D721Med (cell line): Measurements from ENCODE around the gene SESTD1.
A peak's percentile ranks its signal among the peaks of the same experiment; 100 is the strongest.

Experiments
- DNase-seq: peaks from one replicate; pipeline ENCODE4 v3.0.0; 2011; ENCODE audit warnings: low spot score; ENCODE audit not compliant: insufficient read length
- FAIRE-seq: peaks from 2 replicates; lab custom pipeline; 2011; peaks lifted over from hg19 to GRCh38; lab: Jason Lieb, UNC
- TF ChIP-seq, protein P1 (sequence below): IDR thresholded peaks from 2 replicates; pipeline ENCODE4 v1.5.1; 2012; ENCODE audit warnings: mild to moderate bottlenecking, control low read depth; ENCODE audit not compliant: insufficient read depth; ENCODE audit errors: missing control alignments

Gene SESTD1

DNA sequence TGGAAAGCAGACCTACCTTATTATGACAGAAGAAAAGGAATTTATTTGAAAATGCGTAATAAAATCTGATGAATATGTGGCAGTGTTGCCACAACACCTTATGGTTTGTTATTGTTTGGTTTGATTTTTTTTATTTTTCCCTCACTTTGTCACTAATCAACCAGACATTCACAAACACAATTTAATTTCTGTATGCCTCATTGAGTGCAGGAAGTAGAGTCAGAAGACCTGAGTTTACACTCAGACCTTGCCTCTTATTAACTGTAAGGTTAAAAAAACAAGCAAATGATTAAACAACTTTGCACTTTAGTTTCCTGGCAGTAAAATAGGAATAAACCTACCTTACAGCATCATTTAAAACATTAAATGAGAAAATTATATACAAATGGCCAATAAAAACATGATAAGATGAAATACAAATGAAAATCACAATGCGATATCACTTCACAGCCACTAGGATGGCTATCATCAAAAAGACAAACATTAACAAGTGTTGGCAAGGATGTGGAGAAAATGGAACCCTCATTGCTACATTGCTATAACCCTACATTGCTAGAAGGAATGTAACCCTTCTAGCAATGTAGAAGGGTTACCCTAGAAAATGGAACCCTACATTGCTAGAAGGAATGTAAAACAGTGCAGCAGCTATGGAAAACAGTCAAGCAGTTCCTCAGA is 3.3 kb downstream of the SESTD1 start:
- FAIRE-seq (peak; percentile 6), DNase-seq (no peak)
- TF ChIP-seq, protein P1, sequence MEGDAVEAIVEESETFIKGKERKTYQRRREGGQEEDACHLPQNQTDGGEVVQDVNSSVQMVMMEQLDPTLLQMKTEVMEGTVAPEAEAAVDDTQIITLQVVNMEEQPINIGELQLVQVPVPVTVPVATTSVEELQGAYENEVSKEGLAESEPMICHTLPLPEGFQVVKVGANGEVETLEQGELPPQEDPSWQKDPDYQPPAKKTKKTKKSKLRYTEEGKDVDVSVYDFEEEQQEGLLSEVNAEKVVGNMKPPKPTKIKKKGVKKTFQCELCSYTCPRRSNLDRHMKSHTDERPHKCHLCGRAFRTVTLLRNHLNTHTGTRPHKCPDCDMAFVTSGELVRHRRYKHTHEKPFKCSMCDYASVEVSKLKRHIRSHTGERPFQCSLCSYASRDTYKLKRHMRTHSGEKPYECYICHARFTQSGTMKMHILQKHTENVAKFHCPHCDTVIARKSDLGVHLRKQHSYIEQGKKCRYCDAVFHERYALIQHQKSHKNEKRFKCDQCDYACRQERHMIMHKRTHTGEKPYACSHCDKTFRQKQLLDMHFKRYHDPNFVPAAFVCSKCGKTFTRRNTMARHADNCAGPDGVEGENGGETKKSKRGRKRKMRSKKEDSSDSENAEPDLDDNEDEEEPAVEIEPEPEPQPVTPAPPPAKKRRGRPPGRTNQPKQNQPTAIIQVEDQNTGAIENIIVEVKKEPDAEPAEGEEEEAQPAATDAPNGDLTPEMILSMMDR = no peak

GRCh38 chr2:179260224-179260623 is 4.4 kb downstream of the SESTD1 start:
- no peak for FAIRE-seq
- TF ChIP-seq, protein P1 = no peak

DNA sequence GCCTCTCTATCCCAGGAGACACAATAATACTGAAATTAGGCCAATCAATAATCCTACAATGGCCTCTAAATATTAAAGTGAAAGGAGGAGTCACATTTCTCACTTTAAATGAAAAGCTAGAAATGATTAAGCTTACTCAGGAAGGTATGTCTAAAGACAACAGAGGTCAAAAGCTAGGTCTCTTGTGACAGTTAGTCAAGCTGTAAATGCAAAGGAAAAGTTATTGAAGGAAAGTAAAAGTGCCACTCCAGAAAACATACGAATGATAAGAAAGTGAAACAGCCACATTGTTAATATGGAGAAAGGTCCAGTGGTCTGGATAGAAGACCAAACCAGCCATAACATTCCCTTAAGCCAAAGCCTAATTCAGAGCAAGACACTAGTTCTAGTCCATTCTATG is 9.5 kb downstream of the SESTD1 start:
- FAIRE-seq = no peak
- DNase-seq = no peak
- TF ChIP-seq, protein P1 = no peak

More at GRCh38 chr2:179260224-179260623, 4.4 kb downstream of the SESTD1 start:
- no peak for DNase-seq

- TF ChIP-seq, protein P1 = no peak
- DNase-seq (no peak), FAIRE-seq (no peak)
Observed at GRCh38 chr2:179253226-179253625, 11.4 kb downstream of the SESTD1 start.

- no peak for FAIRE-seq
- DNase-seq = no peak
- TF ChIP-seq, protein P1 = no peak
Observed at GRCh38 chr2:179252423-179252822, 12.2 kb downstream of the SESTD1 start.

- DNase-seq = no peak
- no peak for FAIRE-seq
- TF ChIP-seq, protein P1 = no peak
Observed at GRCh38 chr2:179251870-179252269, 12.8 kb downstream of the SESTD1 start.

- DNase-seq = no peak
- FAIRE-seq = no peak
- TF ChIP-seq, protein P1 = no peak
Observed at GRCh38 chr2:179250848-179251504, 13.7 kb downstream of the SESTD1 start.
